HEK293 (cell line): Measurements from ENCODE around the gene IL3.

ENCODE experiments used
- CTCF ChIA-PET: fragments of 350-600 bp; formaldehyde crosslinking; extraction: SDS; loops from one replicate; lab custom pipeline; 2021; ENCODE audit warnings: antibody characterized with exemption; lab: Yijun Ruan, JAX
- POLR2A ChIA-PET: fragments of 300-600 bp; formaldehyde crosslinking; extraction: SDS; loops from one replicate; lab custom pipeline; 2020; ENCODE audit warnings: antibody characterized with exemption, inconsistent platforms; lab: Yijun Ruan, JAX
- H3K27ac ChIP-seq: fragments of 200-500 bp; sonication (Bioruptor generic); 2 replicates; pipeline ENCODE4 v1.5.1; 2014; ENCODE audit warnings: low read depth, low read length, control low read depth, inconsistent platforms; ENCODE audit errors: extremely low read depth
- H3K36me3 ChIP-seq, 2 experiments: fragments of 200-500 bp in 1 of 2; sonication (Bioruptor generic) in 1 of 2; 1 replicate in 1 of 2; 2 replicates in 1 of 2; pipeline ENCODE4 v1.5.1; 2014 to 2017; ENCODE audit warnings: inconsistent platforms in 2 of 2, low read length in 2 of 2; ENCODE audit not compliant: control insufficient read depth in 2 of 2, insufficient read depth in 1 of 2
- H3K4me1 ChIP-seq: fragments of 200-500 bp; sonication (Bioruptor generic); 2 replicates; pipeline ENCODE4 v1.5.1; 2014; ENCODE audit warnings: mild to moderate bottlenecking, low read length, inconsistent platforms; ENCODE audit not compliant: control insufficient read depth, insufficient read depth
- H3K4me3 ChIP-seq: 2 replicates; pipeline ENCODE4 v1.5.1; 2011; ENCODE audit warnings: low read depth, mild to moderate bottlenecking, control low read depth, low read length, moderate library complexity
- H3K9me3 ChIP-seq: fragments of 200-500 bp; sonication (Bioruptor generic); 2 replicates; pipeline ENCODE4 v1.5.1; 2014; ENCODE audit warnings: low read depth, low read length, inconsistent platforms; ENCODE audit not compliant: control insufficient read depth, insufficient read depth
- KLF16 ChIP-seq: fragments of 450-650 bp; formaldehyde crosslinking; IDR thresholded peaks from 2 replicates; pipeline ENCODE4 v1.5.1; 2017; ENCODE audit warnings: missing biosample characterization, missing genetic modification characterization
- SALL2 ChIP-seq: fragments of 450-650 bp; formaldehyde crosslinking; IDR thresholded peaks from 2 replicates; pipeline ENCODE4 v1.5.0; 2017; ENCODE audit warnings: missing biosample characterization, mild to moderate bottlenecking, missing genetic modification characterization, borderline replicate concordance
- ZIC2 ChIP-seq: fragments of 450-650 bp; formaldehyde crosslinking; IDR thresholded peaks from 2 replicates; pipeline ENCODE4 v1.5.1; 2016; ENCODE audit warnings: missing biosample characterization, missing genetic modification characterization
- ZNF175 ChIP-seq: fragments of 450-650 bp; formaldehyde crosslinking; IDR thresholded peaks from 2 replicates; pipeline ENCODE4 v1.5.1; 2016; ENCODE audit warnings: missing biosample characterization, missing genetic modification characterization
- ZNF239 ChIP-seq: fragments of 450-650 bp; formaldehyde crosslinking; IDR thresholded peaks from 2 replicates; pipeline ENCODE4 v1.5.1; 2016; ENCODE audit warnings: missing biosample characterization, missing genetic modification characterization
- ZNF398 ChIP-seq: fragments of 450-650 bp; formaldehyde crosslinking; IDR thresholded peaks from 2 replicates; pipeline ENCODE4 v1.5.1; 2017; ENCODE audit warnings: missing biosample characterization, missing genetic modification characterization
- ZNF404 ChIP-seq: fragments of 450-650 bp; formaldehyde crosslinking; IDR thresholded peaks from 2 replicates; pipeline ENCODE4 v1.5.1; 2017; ENCODE audit warnings: missing biosample characterization, missing genetic modification characterization
- ZNF518A ChIP-seq: fragments of 450-650 bp; formaldehyde crosslinking; conservative IDR thresholded peaks from 2 replicates; pipeline ENCODE4 v1.5.1; 2016; ENCODE audit warnings: low read depth, missing biosample characterization, missing genetic modification characterization
- ZNF544 ChIP-seq: fragments of 450-650 bp; formaldehyde crosslinking; IDR thresholded peaks from 2 replicates; pipeline ENCODE4 v1.5.0; 2017; ENCODE audit warnings: missing biosample characterization, missing genetic modification characterization
- ZNF701 ChIP-seq: fragments of 450-650 bp; formaldehyde crosslinking; IDR thresholded peaks from 2 replicates; pipeline ENCODE4 v1.5.1; 2016; ENCODE audit warnings: missing biosample characterization, missing genetic modification characterization
- TF ChIP-seq, protein P1 (sequence below): fragments of 450-650 bp; formaldehyde crosslinking; IDR thresholded peaks from 2 replicates; pipeline ENCODE4 v1.5.1; 2016; ENCODE audit warnings: missing biosample characterization, missing genetic modification characterization

IL3 gene

DNA sequence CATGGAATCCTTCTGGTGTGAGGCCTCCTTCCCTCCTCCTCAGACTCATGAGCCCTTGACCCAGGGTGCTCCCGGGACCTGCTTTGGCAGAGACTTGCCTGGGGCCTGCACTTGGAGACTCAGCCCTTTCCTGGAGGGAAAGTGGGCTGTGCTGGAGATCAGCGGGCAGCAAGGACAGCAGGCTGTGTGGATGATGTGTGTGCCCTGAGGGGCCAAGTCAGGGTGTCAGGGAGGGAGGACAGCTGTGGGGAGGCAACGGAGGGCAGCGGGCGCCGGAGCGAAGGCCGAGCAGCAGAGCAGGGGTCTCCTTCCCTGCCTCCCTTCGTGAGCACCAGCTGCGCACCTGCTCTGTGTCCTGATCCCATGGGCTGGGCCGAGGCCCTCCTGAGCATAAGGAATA, 7.0 kb downstream of the IL3 start:
- Histone ChIP-seq H3K27ac (no peak overlapping the region), H3K36me3 (no peaks in the 10 kb centered on the region), H3K4me1 (no peaks in the 10 kb centered on the region), H3K9me3 (no peaks in the 10 kb centered on the region), H3K4me3 (no peak overlapping the region)
- POLR2A ChIA-PET = no interaction called here
- CTCF ChIA-PET = interaction anchor here (1.0 to 1.3 kb wide), 2 partner anchors 113 to 295 kb away, joined by 4 to 6 read pairs; no protein-coding TSS in a partner anchor
- no peak for TF ChIP-seq ZNF398 (tag by site-specific recombination)
- no peak for TF ChIP-seq ZNF701
- TF ChIP-seq ZNF175 (tag by site-specific recombination) = no peak
- TF ChIP-seq SALL2 (tag by site-specific recombination) = no peak
- TF ChIP-seq, protein P1, sequence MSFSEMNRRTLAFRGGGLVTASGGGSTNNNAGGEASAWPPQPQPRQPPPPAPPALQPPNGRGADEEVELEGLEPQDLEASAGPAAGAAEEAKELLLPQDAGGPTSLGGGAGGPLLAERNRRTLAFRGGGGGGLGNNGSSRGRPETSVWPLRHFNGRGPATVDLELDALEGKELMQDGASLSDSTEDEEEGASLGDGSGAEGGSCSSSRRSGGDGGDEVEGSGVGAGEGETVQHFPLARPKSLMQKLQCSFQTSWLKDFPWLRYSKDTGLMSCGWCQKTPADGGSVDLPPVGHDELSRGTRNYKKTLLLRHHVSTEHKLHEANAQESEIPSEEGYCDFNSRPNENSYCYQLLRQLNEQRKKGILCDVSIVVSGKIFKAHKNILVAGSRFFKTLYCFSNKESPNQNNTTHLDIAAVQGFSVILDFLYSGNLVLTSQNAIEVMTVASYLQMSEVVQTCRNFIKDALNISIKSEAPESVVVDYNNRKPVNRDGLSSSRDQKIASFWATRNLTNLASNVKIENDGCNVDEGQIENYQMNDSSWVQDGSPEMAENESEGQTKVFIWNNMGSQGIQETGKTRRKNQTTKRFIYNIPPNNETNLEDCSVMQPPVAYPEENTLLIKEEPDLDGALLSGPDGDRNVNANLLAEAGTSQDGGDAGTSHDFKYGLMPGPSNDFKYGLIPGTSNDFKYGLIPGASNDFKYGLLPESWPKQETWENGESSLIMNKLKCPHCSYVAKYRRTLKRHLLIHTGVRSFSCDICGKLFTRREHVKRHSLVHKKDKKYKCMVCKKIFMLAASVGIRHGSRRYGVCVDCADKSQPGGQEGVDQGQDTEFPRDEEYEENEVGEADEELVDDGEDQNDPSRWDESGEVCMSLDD (tag by site-specific recombination) = no peak
- no peak for TF ChIP-seq ZNF404 (tag by site-specific recombination)

- H3K36me3 ChIP-seq = no peaks in the 10 kb centered on the region
- no peaks in the 10 kb centered on the region for H3K4me1 ChIP-seq
- TF ChIP-seq ZNF518A (tag by site-specific recombination) (no peak), ZIC2 (no peak), ZNF239 (tag by site-specific recombination) (no peak), KLF16 (tag by site-specific recombination) (no peak), ZNF544 (no peak)
- H3K9me3 ChIP-seq = no peaks in the 10 kb centered on the region
- no peak overlapping the region for H3K27ac ChIP-seq
- no peak overlapping the region for H3K4me3 ChIP-seq
- ChIA-PET POLR2A (no interaction called here), CTCF (interaction anchor here (1.0 kb wide), 1 partner anchor 294 kb away, joined by 4 read pairs; no protein-coding TSS in a partner anchor)
These were observed 7.7 kb downstream of the IL3 start for GRCh38 chr5:132067941-132068808.
